Fibroblast of villous mesenchyme (primary cell): Measurements from ENCODE around the gene FIGLA. TPM values are rescaled to one million over a fixed set of nuclear protein-coding genes. Genes with fewer than 3 reads are reported as not detected.

ENCODE experiments used
- DNase-seq: peaks from one replicate; pipeline ENCODE4 v3.0.0-alpha.2; 2010; ENCODE audit warnings: low read depth
- H3K4me3 ChIP-seq: 2 replicates; pipeline ENCODE4 v1.5.1; 2011; ENCODE audit warnings: low read depth, mild to moderate bottlenecking, low read length
- CTCF ChIP-seq: IDR thresholded peaks from 2 replicates; pipeline ENCODE4 v1.5.1; 2012; ENCODE audit warnings: low read depth, mild to moderate bottlenecking, low read length; ENCODE audit not compliant: insufficient read depth
- total RNA-seq: library from RNA; depleted of rRNA; stranded (reverse); fragments of >200 nt; gene quantifications from 2 replicates; pipeline ENCODE4 v1.2.3, GENCODE V29; 2012

The FIGLA gene
- total RNA-seq, 1 donor, result not detected

DNA sequence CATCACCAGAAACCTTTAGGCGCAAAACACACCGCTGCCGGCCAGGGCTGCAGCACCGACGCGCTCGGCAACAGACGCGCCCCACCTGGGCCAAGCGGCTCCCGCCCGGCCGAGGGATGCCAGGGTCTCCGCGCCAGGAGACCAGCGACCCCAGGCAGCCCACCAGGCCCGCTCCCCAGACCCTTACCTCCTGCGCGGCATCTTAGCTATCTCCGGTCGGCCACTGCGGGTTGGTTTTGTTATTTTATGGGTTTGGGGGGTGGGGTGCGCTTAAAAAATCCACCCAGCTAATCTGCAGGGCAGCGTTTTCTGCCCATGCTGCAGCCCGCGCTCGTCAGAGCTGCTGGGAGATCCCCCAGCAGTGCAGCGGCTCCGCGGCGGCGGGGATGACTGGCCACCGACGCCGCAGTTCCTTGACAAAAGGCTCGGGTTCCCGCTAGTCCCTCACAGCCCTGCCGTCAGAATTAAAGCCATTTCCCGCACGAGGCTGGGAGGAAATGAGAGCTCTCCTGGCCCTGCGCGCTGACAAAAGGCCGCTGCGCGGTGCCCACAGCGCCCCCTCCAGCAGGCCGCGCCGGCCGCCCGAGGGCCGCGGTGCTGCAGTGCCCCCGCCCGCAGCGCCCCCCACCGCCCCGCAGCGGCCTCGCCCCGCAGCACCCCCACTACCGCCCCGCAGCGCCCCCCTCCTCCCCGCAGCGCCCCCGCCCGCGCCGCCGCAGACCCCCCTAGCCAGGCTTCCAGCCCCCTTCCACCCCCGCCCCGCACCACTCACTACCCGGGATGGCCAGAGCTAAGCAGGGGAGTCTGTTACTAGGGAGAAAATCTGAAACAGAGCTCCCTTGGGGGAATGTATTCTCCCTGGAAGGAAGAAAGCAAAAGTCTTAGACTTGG is 22.5 kb downstream of the FIGLA start, which contains the start of gene ADD2:
ADD2 (minus strand) TSS at position 502 of the 891 bp plus-strand sequence. CDS start 61,792 bp downstream, outside the sequence.
- TF ChIP-seq CTCF, result no peak
- H3K4me3 ChIP-seq, result no peak within 1 kb of the TSS
- DNase-seq, result peak; percentile 2

DNA sequence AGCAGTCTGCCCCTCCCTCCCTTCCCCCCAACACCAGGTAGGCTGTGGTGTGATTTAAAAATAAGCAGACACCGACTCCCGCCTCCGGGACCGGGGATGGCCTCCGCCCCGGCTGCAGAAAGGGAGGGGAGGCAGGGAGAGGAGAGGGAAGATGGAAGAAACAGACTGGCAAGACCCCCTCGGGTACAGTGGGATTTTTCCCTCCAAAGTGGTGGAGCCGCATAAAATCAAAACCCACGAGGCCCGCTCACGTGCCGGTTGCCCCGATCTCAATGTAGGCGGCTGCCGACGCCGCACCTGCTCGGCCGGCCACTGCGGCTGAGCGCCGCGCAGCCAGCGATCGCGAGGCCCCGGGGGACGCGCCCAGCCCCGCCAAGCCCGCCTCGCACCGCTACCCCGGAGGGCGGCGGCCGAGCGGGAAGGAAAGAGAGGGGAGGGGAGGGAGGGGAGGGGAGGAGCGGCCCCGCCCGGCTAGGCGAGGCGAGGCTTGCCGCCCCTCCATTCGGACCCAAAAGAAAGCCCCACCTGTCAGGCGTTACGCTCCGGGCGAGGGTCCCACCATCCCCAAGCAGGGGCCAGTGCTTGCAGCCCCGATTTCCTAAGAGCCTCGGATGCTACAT is 23.3 kb downstream of the FIGLA start:
- no peak overlapping the region for H3K4me3 ChIP-seq
- no peak for DNase-seq
- TF ChIP-seq CTCF, result no peak

DNA sequence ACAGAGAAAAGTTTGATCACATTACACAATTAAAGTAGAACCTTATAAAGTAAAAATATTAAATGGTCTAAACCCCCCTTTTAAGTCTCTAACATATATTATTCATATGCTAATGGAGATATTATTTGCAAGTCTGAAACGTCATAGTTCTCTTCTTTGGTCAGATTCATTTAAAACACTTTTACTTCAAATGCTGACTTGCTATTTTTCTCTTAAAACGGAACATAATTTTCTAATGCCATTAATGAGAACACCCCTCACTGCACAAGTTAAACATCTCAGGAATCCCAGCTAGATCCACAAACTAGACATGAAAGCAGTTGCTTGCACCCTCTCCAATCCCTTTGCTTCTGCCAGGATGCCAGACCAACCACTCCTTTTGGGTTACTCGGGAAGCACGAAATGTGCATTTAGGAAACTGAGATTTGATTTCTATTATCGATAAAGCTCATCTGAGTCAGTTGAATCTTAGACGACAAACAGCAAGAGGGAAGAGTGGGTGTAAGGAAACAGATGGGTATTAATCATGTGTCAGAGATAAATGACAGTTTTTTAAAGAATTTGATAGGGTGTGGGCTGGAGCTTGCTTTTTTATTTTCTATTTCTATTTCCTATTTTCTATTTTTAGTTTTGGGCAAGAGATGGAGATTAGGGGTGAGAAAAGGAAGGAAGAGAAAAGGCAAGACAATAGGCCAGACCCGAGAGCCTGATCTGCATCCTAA is 23.9 kb downstream of the FIGLA start:
- H3K4me3 ChIP-seq, result no peak overlapping the region
- no peak for TF ChIP-seq CTCF
- no peak for DNase-seq

DNA sequence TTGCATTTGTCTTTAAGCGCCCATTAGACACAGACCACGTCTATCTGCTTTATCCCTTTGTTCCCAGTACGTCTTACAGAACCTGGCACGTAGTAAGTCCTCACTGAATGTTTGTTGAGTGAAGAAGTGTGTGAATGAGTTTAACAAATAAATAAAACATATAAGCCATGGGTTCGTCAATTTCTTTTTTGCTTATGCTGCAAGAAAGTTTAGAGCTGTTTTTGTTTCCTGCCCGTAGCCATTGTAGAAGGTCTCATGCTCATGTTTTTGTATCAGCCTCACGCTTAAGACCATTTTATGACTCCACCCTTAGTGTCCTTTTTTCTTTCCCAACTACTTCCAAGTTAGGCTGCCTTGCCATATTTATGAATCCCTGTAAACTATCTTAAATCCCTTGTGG is 24.9 kb downstream of the FIGLA start:
- no peak for DNase-seq
- H3K4me3 ChIP-seq, result no peak overlapping the region
- no peak for TF ChIP-seq CTCF

DNA sequence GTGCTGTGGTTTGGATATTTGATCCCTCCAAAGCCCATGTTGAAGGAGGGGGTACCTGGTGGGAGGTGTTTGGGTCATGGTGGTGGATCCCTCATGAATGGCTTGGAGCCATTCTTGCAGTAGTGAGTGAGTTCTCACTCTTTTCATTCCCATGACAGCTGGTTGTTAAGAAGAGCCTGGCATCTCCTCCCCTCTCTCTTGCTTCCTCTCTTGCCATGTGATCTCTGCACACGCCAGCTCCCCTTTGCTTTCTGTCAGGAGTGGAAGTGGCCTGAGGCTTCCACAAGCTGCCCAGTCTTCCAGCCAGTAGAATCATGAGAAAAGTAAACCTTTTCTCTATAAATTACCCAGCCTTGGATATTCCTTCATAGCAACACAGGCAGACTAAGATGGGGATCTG is 31.0 kb downstream of the FIGLA start:
- no peak for TF ChIP-seq CTCF
- DNase-seq, result no peak
- H3K4me3 ChIP-seq, result no peak overlapping the region

DNA sequence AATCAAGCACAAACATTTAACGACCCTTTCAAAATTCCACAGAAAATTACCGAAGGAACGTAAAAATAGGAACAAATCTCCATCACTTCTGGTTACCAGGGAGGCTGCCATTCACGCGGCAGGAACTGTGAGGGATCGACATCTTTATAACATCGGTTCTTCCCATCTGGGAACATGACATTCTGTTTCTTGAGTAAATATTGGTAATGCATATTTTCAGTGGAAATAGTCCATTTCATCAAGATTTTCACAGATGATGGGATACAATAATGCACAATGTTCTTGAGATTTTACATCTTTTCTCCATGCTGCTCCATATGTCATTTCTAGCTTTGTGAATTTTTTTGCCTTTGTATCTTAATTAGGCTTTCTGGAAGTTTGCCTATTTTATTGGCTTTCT is 32.5 kb downstream of the FIGLA start:
- no peak for DNase-seq
- TF ChIP-seq CTCF, result no peak
- H3K4me3 ChIP-seq, result no peak overlapping the region
